HG03558 (cell line): ENCODE results near the gene DIPK1C.
A peak's percentile ranks its signal among the peaks of the same experiment; 100 is the strongest.
"Not testable (repeated sequence)": the region's sequence is repeated elsewhere in the genome, so short reads cannot be mapped to it uniquely, and the experiment has no call there.

Experiments
- ATAC-seq: cut with Tn5 transposase; IDR thresholded peaks from one replicate; pipeline ENCODE4 v1.9.1; 2021; ENCODE audit warnings: moderate number of reproducible peaks; ENCODE audit not compliant: unreplicated experiment; ENCODE audit errors: extremely low read depth

DIPK1C gene

DNA sequence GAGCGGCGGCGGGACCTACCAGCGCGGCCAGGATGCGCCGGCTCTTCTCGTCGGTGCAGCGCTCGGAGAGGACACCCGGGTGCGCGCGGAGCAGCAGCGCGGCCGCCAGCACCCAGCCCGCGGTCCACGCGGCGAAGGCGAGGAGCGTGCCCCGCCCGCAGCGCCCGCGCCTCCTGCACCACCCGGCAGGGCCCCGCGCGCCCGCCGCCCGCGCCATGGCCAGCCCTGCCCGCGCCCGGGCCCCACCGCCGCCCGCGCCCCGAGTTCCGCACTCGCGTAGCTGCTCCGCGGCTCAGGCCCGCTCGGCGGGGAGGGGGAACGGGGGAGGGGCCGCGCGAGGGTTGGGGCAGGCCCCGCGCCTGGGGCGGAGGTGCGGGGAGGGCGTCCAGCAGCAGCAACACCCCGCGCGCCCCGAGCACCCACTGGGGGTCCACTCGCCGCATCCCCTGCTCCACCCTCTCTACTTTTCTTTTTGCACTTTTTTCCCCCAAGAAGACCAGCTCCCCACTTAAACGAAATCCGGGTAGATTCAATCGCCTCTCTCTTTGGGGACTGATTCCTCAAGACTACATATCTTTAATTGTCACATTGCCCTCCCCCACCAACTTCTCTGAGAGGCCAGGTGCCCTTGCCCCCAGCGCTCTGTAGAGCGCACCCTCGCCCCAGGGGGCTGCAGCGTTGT lies at the start of gene DIPK1C:
Gene DIPK1C, minus strand, starts transcription at position 266 of the 682 bp plus-strand sequence. Its CDS starts 49 bp downstream, at position 217.
- no peak for ATAC-seq

DNA sequence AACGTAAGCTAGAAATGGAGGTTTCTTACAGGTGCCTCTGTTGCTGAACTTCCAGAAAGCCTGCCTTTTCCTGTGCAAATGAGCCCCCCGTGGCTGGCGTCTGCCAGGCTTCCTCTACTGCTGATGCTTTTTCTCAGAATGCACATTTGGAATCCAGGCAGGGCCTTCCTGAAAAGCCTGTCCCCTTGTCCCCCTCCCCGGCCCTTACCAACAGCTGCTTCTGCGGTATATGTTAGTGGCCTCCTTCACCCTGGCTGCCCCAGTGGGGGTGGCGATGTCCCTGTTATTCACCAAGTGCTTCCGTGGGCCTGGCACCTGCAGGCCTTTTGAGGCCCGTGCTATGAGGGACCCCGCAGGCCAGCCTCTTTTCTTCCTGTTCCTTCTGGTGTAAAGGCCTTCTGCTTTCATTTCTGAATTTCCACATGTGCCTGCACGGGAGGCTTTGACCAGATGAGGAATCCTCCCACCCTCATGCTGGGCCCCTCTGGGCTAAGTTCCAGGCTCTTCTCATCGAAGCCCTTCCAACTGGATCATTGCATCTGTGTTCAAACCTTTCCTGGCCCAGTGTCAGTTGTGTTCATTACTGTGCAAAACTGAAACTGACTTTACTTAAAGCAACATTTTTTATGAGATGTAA lies 49.5 kb upstream of the DIPK1C start:
- no peak for ATAC-seq

DNA sequence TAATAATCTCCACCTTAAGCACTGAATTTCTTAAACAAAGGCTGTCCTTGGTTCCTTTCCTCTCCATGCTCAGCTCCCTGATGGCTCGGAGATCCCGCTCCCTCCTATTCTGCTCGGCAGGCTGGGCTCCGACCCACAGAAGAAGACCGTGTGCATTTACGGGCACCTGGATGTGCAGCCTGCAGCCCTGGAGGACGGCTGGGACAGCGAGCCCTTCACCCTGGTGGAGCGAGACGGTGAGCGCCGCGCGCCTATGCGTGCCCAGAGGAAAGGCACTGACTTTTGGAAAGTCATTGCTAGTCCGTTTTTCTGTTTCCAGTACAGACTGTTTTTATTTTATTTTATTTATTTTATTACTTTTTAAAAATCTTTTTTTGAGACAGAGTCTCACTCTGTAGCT lies 48.7 kb upstream of the DIPK1C start:
- no peak for ATAC-seq

DNA sequence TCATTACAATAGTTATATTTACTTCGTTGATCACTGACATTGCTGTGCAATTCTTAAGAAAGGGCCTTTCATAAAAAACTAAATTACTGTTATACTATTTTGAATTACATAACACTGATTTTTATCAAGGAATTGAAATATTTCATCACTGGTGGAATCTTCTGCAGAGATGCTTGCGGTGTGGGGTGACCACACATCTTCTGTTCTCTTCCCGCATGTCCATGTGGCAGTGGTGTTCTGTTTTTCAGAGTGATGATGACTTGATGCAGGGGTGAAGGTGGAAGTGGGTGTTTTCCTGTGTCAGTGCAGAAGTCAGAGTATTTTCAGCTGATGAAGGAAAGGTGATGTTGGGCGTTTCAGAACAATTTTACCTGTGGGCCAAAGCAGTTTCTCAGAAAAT lies 46.0 kb upstream of the DIPK1C start:
- no peak for ATAC-seq

DNA sequence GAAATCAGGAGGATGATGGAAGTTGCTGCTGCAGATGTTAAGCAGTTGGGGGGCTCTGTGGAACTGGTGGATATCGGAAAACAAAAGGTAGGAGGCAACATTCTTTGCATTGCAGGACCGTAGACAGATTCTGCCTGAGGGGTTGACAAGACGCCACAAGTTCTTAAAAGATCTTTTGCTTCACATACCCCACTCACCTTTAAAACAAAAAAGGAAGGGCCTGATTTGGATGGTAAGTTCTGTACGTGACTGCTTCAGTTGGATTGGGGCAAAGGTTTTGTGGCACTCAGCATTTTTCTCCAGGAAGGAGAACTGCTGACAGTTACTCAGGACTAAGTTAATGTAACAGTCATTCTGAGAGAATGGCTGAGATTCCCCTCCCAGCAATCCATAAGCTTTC lies 44.3 kb upstream of the DIPK1C start:
- ATAC-seq, result no peak

DNA sequence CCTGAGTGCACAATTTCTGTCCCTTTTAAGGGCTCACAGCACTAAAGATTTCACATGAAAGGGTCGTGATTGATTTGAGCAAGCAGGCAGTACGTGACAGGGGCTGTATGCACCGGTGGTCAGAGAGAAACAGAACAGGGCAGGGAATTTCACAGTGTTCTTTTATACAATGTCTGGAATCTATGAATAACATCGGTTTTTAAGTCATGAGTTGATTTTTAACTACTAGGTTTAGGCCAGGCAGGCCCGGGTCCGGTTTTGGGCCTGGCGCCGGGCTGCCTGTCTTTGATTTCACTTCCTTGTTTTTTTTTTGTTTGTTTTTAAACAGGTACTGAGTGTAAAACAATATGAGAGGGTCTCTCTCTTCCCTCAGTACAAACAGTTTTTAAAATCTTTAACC lies 43.7 kb upstream of the DIPK1C start:
- not testable (repeated sequence) for ATAC-seq

DNA sequence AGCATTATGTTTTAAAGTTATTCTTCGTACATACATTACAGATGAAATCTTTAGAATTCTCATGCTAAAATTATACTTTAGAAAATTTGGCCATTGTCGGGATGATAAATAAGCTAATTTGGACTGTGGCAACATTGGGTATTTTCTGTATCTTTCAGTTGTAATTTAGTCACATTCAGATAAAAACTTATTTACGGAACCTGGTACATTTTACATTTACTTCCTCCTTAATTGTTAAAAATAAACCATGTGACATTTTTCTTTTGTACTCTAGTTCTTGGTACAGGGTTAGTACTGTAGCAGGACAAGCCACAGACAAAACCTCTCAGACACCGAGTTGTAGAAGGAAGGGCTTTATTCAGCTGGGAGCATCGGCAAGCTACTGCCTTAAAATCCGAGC lies 43.3 kb upstream of the DIPK1C start:
- ATAC-seq, result no peak

DNA sequence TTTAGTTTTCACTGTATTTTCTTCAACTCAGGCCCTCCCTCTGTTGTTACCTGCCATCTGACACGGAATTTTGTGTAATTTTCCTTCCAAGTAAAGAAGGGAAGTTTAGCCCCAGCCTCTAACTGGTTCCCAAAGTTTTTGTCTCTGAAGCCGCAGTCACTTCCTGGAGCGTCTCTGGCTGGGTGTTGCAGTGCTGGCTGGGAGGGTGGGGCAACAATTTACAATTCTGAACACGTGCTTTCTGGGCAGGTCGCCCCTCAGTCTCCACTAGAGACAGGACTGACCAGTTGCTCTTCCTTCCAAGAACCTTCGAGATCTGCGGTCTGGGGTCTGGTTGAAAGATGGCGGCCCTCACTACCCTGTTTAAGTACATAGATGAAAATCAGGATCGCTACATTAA lies 42.5 kb upstream of the DIPK1C start:
- no peak for ATAC-seq

DNA sequence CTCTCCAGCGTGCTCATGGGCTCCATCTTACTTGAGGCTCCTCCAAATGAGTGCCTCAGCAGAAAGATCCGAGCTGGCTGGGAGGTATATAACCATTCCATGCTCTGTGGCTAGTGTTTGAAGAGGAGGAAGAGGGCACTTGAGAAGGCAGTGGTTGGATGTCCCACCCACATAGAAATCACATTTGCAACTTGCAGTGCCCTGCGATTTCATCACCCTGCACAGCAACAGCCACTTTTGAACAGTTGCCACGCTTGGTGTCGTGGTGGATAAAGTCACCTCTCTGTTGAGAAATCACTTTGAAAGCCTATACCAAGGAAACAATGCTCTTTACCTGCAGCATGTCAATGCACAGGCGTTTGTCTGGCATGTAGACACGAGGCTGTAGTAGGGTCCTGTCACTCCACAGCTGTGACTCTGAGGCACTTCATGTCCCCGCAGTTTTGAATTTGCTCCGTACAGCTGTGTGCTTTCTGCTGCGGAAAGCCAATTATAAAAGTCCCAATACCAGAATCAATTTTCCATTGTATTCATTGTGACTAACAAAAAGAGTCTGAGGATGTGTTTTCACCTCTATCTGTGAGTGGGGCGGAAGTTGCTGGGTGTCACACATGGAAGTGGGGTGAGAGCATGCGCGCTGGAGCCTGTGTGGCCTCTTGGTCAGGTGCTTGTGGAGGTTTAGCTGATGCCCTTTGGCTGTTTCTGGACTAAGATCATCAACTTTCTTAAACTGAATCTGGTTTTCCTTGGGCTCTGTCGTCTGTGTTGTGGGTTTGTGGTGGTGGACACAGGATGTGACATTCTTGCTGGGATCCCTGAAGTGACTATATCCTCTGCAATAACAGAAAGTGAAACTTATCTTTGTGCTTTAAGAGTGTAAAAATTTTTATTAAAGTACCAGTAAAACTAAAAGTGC lies 41.9 kb upstream of the DIPK1C start:
- peak; percentile 28 for ATAC-seq

DNA sequence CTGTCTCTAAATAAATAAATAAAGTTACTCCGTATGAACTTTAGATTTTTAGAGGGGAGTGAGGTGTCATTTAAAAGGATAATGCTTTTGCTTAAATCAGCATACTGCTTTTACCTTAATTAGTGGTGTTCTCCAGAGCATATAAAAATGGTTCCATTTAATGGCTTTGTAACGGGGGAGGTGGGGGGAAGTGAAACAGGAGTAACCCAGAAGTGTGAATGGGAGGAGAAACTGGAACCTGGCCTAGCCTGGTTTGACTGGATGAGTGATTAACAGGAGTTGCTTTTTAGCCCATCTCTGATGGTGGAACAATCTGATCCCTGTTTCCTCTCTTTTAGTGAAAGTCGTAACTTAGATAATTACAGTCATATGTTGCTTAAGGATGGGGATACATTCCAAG lies 40.7 kb upstream of the DIPK1C start:
- ATAC-seq, result no peak

DNA sequence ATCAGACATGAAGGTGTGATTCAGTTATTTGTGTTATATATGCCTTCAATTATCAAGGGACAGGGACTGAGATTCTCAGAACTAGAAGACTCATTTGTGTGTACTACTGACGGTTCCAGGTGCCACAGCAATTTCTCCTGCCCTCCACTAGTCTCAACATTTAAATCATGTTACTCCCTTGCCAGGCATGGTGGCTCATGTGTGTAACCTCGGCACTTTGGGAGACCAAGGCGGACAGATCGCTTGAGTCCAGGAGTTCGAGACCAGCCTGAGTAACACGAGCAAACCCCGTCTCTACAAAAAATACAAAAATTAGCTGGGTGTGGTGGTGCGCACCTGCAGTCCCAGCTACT lies 40.2 kb upstream of the DIPK1C start:
- ATAC-seq, result no peak

DNA sequence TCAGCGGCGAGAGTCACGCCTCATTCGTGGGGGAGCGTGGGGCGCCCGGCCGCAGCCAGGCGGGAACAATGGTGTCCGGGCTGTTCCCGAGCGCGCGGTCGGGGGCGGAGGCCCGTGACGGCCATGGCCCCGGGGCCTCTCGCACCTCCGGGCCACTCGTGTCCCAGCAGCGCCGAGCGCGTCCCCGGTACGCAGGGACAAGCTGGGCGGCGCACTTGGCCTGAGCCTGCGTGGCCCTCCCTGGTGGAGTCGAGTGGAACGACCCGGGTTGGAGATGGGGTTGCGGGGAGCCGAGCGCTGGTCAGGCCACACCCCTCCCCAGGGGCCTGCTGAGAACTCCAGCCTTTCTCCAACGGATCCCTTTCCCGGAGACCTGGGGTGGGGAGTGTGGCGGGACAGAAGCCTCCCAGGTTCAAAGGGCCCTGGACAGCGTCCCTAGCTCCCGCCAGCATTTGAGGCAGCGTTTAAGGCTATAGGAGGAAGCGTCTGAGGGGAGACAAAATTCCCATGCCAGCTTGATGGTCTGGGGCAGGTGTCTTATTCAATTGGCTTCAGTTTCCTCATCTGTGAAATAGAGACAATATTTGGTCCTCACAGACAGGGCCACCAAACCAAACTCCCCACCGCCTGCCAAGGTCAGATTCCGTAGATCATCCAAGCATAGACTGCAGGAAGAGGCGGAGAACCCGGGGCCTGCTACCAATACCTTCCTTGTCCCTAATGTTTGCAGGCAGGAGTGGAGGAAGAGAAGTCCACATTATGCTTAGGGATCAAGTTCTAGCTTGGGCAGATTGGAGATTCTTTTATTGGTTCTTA lies 39.6 kb upstream of the DIPK1C start:
- peak; percentile 2 for ATAC-seq

DNA sequence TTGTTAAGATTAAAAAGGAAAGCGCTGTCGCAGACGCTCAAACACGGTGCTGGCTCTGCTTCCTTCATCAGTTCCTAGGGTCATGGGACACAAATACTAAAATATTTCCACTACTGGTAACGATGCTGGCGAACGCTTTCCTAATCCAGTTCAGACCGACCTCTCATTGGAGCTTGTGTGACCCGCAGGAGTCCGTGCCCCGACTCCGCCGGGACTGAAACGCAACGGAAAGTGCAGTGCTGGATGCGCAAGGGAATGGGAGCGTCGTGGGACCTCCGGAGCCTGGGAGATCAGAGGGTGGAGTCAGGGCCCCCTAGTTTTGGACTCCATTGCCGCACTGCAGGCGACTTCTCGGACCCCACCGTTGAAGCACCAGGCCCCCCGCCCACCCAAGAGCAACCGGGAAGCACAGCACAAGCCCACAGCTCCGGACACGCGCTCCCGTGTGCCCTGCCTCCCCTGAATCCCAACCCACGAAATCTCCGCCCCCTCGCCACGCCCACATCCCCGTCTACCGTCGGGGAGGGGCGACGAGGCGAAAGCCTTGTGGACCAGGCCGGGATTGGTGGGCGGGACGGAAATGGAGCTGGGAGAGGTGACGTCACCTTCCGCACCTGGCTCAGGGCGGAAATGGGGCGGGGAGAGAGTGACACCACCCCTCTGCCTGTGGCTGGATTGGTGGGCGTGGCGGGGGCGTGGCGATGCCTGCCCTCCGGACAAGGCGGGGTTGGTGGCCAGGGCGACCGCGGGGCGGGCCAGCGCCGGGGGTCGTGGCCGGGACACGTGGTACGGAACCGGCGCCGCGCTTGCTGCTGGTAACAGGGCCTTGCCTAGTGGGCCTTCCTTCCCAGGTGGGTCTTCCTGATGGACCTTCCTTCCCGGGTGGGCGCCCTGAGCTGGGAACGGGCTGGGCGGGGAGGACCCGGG lies 38.7 kb upstream of the DIPK1C start, which contains the start of gene CNDP2:
Gene CNDP2, plus strand, starts transcription at position 783 of the 927 bp plus-strand sequence. CDS start 3,611 bp downstream, outside the sequence.
- peak; percentile 43 for ATAC-seq

DNA sequence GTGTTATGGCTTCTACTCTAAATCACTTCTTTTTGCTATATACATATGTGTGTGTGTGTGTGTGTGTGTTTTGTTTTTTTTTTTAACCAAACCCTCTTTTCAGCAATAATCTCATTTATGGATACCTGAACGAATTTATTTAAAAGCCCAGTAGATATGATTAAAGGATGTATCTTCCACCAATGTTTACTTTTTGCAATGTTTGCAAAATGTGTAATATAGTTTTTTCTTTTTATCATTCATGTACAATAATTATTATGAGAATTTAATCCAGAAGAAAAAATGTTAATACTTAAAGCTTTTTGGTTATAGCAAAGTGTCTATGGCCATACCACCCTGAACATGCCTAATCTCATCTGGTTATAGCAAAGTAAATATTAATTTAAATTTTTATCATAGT lies 37.4 kb upstream of the DIPK1C start:
- no peak for ATAC-seq

DNA sequence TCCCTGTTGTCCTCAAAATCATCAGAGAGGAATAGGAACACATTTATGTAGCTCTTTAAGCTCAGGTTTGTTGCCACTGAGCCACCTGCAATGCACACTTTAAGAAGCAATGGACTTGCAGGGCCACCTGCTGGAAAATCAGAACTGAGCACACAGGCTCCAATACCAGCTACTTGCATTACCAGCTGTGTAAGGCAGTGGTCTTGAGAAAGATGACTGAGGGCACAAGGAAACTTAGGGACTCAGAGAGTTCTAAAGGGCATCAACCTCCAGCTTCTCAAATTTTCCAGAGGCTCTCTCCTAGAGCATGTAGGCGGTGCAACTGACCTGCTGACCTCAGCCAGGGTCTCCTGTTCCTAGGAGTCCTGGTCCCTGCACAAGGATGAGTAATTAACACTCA lies 36.6 kb upstream of the DIPK1C start:
- peak; percentile 19 for ATAC-seq

DNA sequence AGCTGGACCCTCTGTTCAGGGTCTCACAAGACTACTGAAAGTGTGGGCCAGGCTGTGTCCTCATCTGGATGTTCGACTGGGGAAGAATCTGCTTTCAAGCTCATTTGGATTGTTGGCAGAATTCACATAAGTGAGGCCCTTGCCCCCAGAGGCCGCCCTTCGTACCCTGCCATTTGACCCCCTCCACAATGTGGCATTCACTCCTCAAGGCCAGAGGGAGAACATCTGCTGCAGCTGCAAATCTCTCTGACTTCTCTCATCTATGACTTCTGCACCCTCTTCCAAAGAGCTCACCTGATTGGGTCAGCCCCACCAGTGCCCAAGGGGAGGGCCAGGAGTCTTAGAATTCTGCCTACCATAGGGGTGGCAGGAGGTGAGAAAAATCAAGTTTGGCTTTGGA lies 35.2 kb upstream of the DIPK1C start:
- ATAC-seq, result no peak

DNA sequence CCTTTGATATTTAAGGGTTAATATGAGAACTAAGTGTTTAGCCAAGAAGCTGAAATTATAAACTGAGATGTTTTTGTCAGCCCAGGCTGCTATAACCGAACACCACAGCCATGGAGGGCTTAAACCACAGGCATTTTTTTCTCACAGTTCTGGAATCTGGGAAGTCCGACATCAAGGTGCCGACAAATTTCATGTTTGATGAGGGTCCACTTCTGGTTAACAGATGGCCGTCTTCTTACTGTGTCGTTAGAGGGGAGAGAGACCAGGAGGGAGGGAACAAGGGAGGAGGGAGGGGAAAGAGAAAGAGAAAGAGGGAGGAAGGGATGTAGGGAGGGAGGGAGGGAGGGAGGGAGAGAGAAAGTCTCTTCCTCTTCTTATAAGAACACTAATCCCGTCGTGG lies 32.6 kb upstream of the DIPK1C start:
- ATAC-seq, result no peak

DNA sequence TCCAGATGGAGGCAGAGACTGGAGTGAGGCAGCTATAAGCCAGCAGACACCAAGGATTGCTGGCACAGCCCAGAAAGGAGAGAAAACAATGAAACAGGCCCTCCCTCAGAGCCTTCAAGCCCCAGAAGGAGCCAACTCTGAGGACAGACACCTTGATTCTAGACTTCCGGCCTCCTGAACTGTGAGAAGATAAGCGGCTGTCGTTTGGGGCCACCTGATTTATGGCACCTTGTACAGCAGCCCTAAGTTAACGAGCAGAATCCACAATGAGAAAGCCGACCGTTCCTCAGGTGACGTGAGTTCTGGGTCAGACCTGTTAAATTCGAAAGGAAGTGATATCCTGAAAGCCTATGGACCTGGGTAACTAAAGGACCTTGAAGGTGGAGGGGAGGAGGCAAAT lies 31.8 kb upstream of the DIPK1C start:
- ATAC-seq, result no peak

DNA sequence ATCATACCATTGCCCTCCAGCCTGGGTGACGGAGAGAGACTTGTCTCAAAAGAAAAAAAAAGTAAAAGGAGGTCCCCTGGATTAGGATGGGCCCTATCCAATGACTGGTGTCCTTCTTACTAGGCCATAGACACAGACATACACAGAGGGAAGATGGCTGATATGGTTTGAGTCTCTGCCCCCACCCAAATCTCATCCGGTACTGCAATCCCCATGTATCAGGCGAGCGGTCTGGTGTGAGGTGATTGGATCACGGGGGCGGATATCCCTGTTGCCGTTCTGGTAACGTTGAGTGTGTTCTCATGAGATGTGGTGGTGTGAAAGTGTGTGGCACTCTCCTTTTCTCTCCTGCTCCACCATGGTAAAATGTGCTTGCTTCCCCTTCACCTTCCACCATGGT lies 31.2 kb upstream of the DIPK1C start:
- no peak for ATAC-seq
